H1 (cell line): ENCODE measurements around the gene RBM4B. TPM values are rescaled to one million over a fixed set of nuclear protein-coding genes. Genes with fewer than 3 reads are reported as not detected.
A peak's percentile ranks its signal among the peaks of the same experiment; 100 is the strongest.

Source experiments
- CTCF ChIA-PET: fragments of 300-600 bp; sonication (Branson Sonifier 250); formaldehyde crosslinking; loops from one replicate; lab custom pipeline; 2021; ENCODE audit not compliant: partially characterized antibody; lab: Charles Lee
- POLR2A ChIA-PET: fragments of 300-600 bp; sonication (Branson Sonifier 250); formaldehyde crosslinking; loops from one replicate; lab custom pipeline; 2021; ENCODE audit warnings: inconsistent platforms; ENCODE audit not compliant: partially characterized antibody; lab: Charles Lee
- DNase-seq, 2 experiments: peaks; one replicate each; pipeline versions ENCODE4 v3.0.0 to v3.0.0-alpha.2; 2010 to 2022; ENCODE audit warnings: low spot score in 2 of 2, low read depth in 1 of 2, mixed read lengths in 1 of 2
- FAIRE-seq: peaks from 2 replicates; lab custom pipeline; 2011; peaks lifted over from hg19 to GRCh38; lab: Jason Lieb, UNC
- H2AFZ ChIP-seq: 2 replicates; pipeline ENCODE4 v1.8.1; 2012; ENCODE audit warnings: low read length, inconsistent platforms
- H2AK5ac ChIP-seq: 2 replicates; pipeline ENCODE4 v1.6.1; 2013; ENCODE audit warnings: low read depth, low read length
- H2BK120ac ChIP-seq: replicated peaks from 2 replicates; pipeline ENCODE3; 2013; ENCODE audit warnings: low read depth, low read length, inconsistent platforms
- H2BK12ac ChIP-seq: 2 replicates; pipeline ENCODE4 v1.6.1; 2013; ENCODE audit warnings: low read depth, low read length
- H2BK15ac ChIP-seq: 2 replicates; pipeline ENCODE4 v1.6.1; 2013; ENCODE audit warnings: low read length
- H2BK20ac ChIP-seq: 2 replicates; pipeline ENCODE4 v1.6.1; 2013; ENCODE audit warnings: low read length
- H2BK5ac ChIP-seq: 2 replicates; pipeline ENCODE4 v1.6.1; 2013; ENCODE audit warnings: low read depth, low read length
- H3K14ac ChIP-seq: 2 replicates; pipeline ENCODE4 v1.6.1; 2013; ENCODE audit warnings: inconsistent platforms; ENCODE audit not compliant: insufficient read length
- H3K18ac ChIP-seq: 2 replicates; pipeline ENCODE4 v1.6.1; 2013; ENCODE audit warnings: low read length; ENCODE audit errors: extremely low read depth
- H3K23ac ChIP-seq: 2 replicates; pipeline ENCODE4 v1.6.1; 2013; ENCODE audit warnings: inconsistent platforms; ENCODE audit not compliant: insufficient read length
- H3K23me2 ChIP-seq: 2 replicates; pipeline ENCODE4 v1.6.1; 2013; ENCODE audit warnings: low read depth, low read length
- H3K27ac ChIP-seq: 2 replicates; pipeline ENCODE4 v1.6.1; 2011; ENCODE audit warnings: low read depth, low read length, inconsistent platforms
- H3K27me3 ChIP-seq, 4 experiments: replicated peaks in 1 of 4; 1 replicate in 1 of 4; 2 replicates in 3 of 4; pipeline versions ENCODE4 v1.6.1 to v1.8.1; 2011 to 2013; ENCODE audit warnings: low read length in 3 of 4, mild to moderate bottlenecking in 3 of 4, inconsistent platforms in 2 of 4, mixed read lengths in 2 of 4, moderate library complexity in 1 of 4; ENCODE audit not compliant: control insufficient read depth in 3 of 4, insufficient read depth in 3 of 4; ENCODE audit errors: extremely low read depth in 1 of 4
- H3K36me3 ChIP-seq, 4 experiments: 2 replicates each; pipeline versions ENCODE4 v1.6.1 to v1.8.1; 2011 to 2013; ENCODE audit warnings: mild to moderate bottlenecking in 4 of 4, low read length in 3 of 4, moderate library complexity in 2 of 4, control low read depth in 1 of 4, inconsistent platforms in 1 of 4; ENCODE audit not compliant: insufficient read depth in 4 of 4, control insufficient read depth in 2 of 4
- H3K4ac ChIP-seq: replicated peaks from 2 replicates; pipeline ENCODE3; 2013; ENCODE audit warnings: low read length, low read depth, mixed read lengths, inconsistent platforms; ENCODE audit not compliant: insufficient read length
- H3K4me1 ChIP-seq, 4 experiments: replicated peaks in 1 of 4; 1 replicate in 1 of 4; 2 replicates in 3 of 4; pipeline versions ENCODE4 v1.6.1 to v1.8.1; 2011 to 2013; ENCODE audit warnings: low read length in 3 of 4, inconsistent platforms in 2 of 4, mixed read lengths in 1 of 4; ENCODE audit not compliant: insufficient read depth in 4 of 4, control insufficient read depth in 3 of 4
- H3K4me2 ChIP-seq, 2 experiments: 2 replicates each; pipeline versions ENCODE4 v1.6.1 to v1.8.1; 2011 to 2013; ENCODE audit warnings: low read depth in 2 of 2, low read length in 2 of 2, control low read depth in 1 of 2, inconsistent platforms in 1 of 2, mild to moderate bottlenecking in 1 of 2; ENCODE audit not compliant: insufficient read depth in 1 of 2
- H3K4me3 ChIP-seq, 4 experiments: fragments of 200-600, 300-600 bp in 1 of 4; sonication (generic), shearing (Covaris generic), sonication (Bioruptor Twin) in 1 of 4; 2 replicates each; pipeline versions ENCODE4 v1.5.1 to v1.8.1; 2011 to 2016; ENCODE audit warnings: low read length in 4 of 4, low read depth in 3 of 4, control low read depth in 2 of 4, inconsistent platforms in 2 of 4, mild to moderate bottlenecking in 2 of 4, mixed read lengths in 1 of 4, moderate library complexity in 1 of 4; ENCODE audit not compliant: insufficient read depth in 2 of 4; ENCODE audit errors: extremely low read depth in 1 of 4
- H3K56ac ChIP-seq: replicated peaks from 2 replicates; pipeline ENCODE3; 2013; ENCODE audit warnings: low read depth, mild to moderate bottlenecking, mixed read lengths, low read length, inconsistent platforms; ENCODE audit not compliant: insufficient read length
- H3K79me1 ChIP-seq: 2 replicates; pipeline ENCODE4 v1.6.1; 2013; ENCODE audit warnings: low read depth, low read length, control low read depth
- H3K79me2 ChIP-seq, 2 experiments: 2 replicates each; pipeline versions ENCODE4 v1.6.1 to v1.8.1; 2012 to 2013; ENCODE audit warnings: low read length in 2 of 2, mild to moderate bottlenecking in 2 of 2, inconsistent platforms in 1 of 2; ENCODE audit not compliant: insufficient read depth in 2 of 2, control insufficient read depth in 1 of 2
- H3K9ac ChIP-seq, 4 experiments: replicated peaks in 1 of 4; 1 replicate in 1 of 4; 2 replicates in 3 of 4; pipeline versions ENCODE4 v1.6.1 to v1.8.1; 2011 to 2013; ENCODE audit warnings: low read depth in 3 of 4, low read length in 3 of 4, control low read depth in 2 of 4, mild to moderate bottlenecking in 2 of 4, moderate library complexity in 2 of 4, inconsistent platforms in 1 of 4; ENCODE audit errors: extremely low read depth in 1 of 4
- H3K9me3 ChIP-seq, 2 experiments: 2 replicates each; pipeline versions ENCODE4 v1.6.1 to v1.8.1; 2012 to 2013; ENCODE audit warnings: mild to moderate bottlenecking in 2 of 2, moderate library complexity in 2 of 2, control low read depth in 1 of 2, inconsistent platforms in 1 of 2, low read depth in 1 of 2, low read length in 1 of 2, mixed read lengths in 1 of 2; ENCODE audit not compliant: insufficient read depth in 2 of 2
- H4K20me1 ChIP-seq, 2 experiments: replicated peaks in 1 of 2; 2 replicates each; pipeline versions ENCODE3 to v1.8.1; 2011 to 2013; ENCODE audit warnings: inconsistent platforms in 2 of 2, low read length in 2 of 2, mild to moderate bottlenecking in 1 of 2; ENCODE audit not compliant: insufficient read depth in 2 of 2, control insufficient read depth in 1 of 2
- H4K5ac ChIP-seq: 2 replicates; pipeline ENCODE4 v1.6.1; 2013; ENCODE audit warnings: low read length, low read depth, mixed read lengths, inconsistent platforms; ENCODE audit not compliant: insufficient read length
- H4K8ac ChIP-seq: 2 replicates; pipeline ENCODE4 v1.8.0; 2013; ENCODE audit warnings: mild to moderate bottlenecking, moderate library complexity, low read length, inconsistent platforms; ENCODE audit not compliant: insufficient read depth; ENCODE audit errors: extremely low read depth
- H4K91ac ChIP-seq: replicated peaks from 2 replicates; pipeline ENCODE3; 2013; ENCODE audit warnings: low read length, mixed read lengths, inconsistent platforms; ENCODE audit not compliant: insufficient read length
- BACH1 ChIP-seq: IDR thresholded peaks from 2 replicates; pipeline ENCODE4 v1.6.1; 2012; ENCODE audit warnings: low read length, improper control_type of control experiment
- CHD2 ChIP-seq: IDR thresholded peaks from 2 replicates; pipeline ENCODE4 v1.6.1; 2012; ENCODE audit warnings: low read length, improper control_type of control experiment
- KDM4A ChIP-seq: IDR thresholded peaks from one replicate; pipeline ENCODE4 v1.7.1; 2012; ENCODE audit warnings: low read depth, mild to moderate bottlenecking, moderate library complexity, low read length, inconsistent platforms; ENCODE audit not compliant: severe bottlenecking
- NRF1 ChIP-seq: IDR thresholded peaks from 2 replicates; pipeline ENCODE4 v1.6.1; 2011; ENCODE audit warnings: mild to moderate bottlenecking, low read depth, low read length, improper control_type of control experiment
- RFX5 ChIP-seq: IDR thresholded peaks from 2 replicates; pipeline ENCODE4 v1.6.1; 2011; ENCODE audit warnings: low read depth, low read length, improper control_type of control experiment, borderline replicate concordance
- SAP30 ChIP-seq: fragments of 300-600 bp; sonication (generic); IDR thresholded peaks from 2 replicates; pipeline ENCODE4 v1.7.1; 2012; ENCODE audit warnings: low read length, moderate library complexity, mild to moderate bottlenecking, inconsistent platforms; ENCODE audit not compliant: insufficient read depth, insufficient replicate concordance
- WGBS, 2 experiments: shearing (Covaris generic) in 1 of 2; methylation state at CpG; one replicate each; pipeline versions ENCODE4 v1.1.6 to v1.1.7; 2013 to 2015; ENCODE audit warnings: low lambda C conversion rate in 2 of 2, mixed read lengths in 2 of 2, inconsistent platforms in 1 of 2, low coverage in 1 of 2, missing lambda C conversion rate in 1 of 2; ENCODE audit not compliant: insufficient replicate concordance in 2 of 2, insufficient coverage in 1 of 2, insufficient read length in 1 of 2; ENCODE audit errors: extremely low coverage in 1 of 2, missing lambda C conversion rate in 1 of 2; 5-methylcytosine and 5-hydroxymethylcytosine counted together
- long read RNA-seq, 2 experiments: library from RNA in 1 of 2; library from capped mRNA in 1 of 2; stranded (forward); transcript quantifications; one replicate each; pipeline ENCODE4 v2.0.0, GENCODE V29; 2021; ENCODE audit warnings: inconsistent platforms in 1 of 2
- polyA minus RNA-seq, 3 experiments: library from RNA; depleted of rRNA, polyadenylated mRNA; stranded (reverse); fragments of >200 nt; gene quantifications; 1 replicate in 2 of 3; 2 replicates in 1 of 3; pipeline ENCODE4 v1.2.3, GENCODE V29; 2011
- polyA plus RNA-seq, 7 experiments: library from polyadenylated mRNA; depleted of rRNA in 3 of 7; stranded (reverse) in 5 of 7; unstranded in 2 of 7; fragments of >200 nt in 5 of 7; fragments of 200-250 nt in 2 of 7; gene quantifications; 1 replicate in 5 of 7; 2 replicates in 1 of 7; 4 replicates in 1 of 7; pipeline versions ENCODE4 v1.2.1 to v1.2.3, GENCODE V29; 2011 to 2013; ENCODE audit warnings: missing spikeins in 2 of 7, mixed read lengths in 2 of 7
- total RNA-seq: library from RNA; stranded (reverse); fragmentation: NEBNext Ultra II Directional; extraction: Animal tissue kit (Norgen Biotek cat#: 25700); gene quantifications from 2 replicates; pipeline ENCODE4 v1.2.1, GENCODE V29; 2021

RBM4B gene
- total RNA-seq (27.5 and 30.6 TPM in 2 replicates), polyA plus RNA-seq (2011; rRNA removed) (19.2 and 30.5 TPM in 2 replicates), polyA minus RNA-seq (2011; rRNA and poly(A)+ RNA removed) (25.2 and 29.1 TPM in 2 replicates)
- 32.9 TPM for polyA plus RNA-seq (2011; cell fraction: cytosol; rRNA removed)
- polyA plus RNA-seq (2011; cell fraction: nucleus; rRNA removed) = 37.4 TPM
- polyA plus RNA-seq (2012, experiment 1 of 2) = 25.2 to 37.5 TPM (median 29.7 TPM) in 4 replicates
- polyA plus RNA-seq (2012, experiment 2 of 2) = 7.2 TPM
- 25.9 TPM for polyA plus RNA-seq (2013, experiment 1 of 2)
- polyA plus RNA-seq (2013, experiment 2 of 2) = 24.2 TPM
- polyA minus RNA-seq (2011; cell fraction: cytosol; rRNA and poly(A)+ RNA removed) = 11.6 TPM
- 24.8 TPM for polyA minus RNA-seq (2011; cell fraction: nucleus; rRNA and poly(A)+ RNA removed)
- long read RNA-seq, experiment 1, transcript RBM4B-206 (2 exons, 1,646 nt) = major isoform, 6 of 21 reads
- long read RNA-seq, experiment 1, partial matches to known transcripts = 3 of 21 reads
- long read RNA-seq, experiment 1, other reads (novel, unspliced or antisense) = 6 of 21 reads
- long read RNA-seq, experiment 2, transcript RBM4B-206 (2 exons, 1,646 nt) = major isoform, 15 of 39 reads
- long read RNA-seq, experiment 2, transcript RBM4B-201 (4 exons, 1,840 nt) = minor isoform, 6 of 39 reads
- long read RNA-seq, experiment 2, partial matches to known transcripts = 4 of 39 reads
- long read RNA-seq, experiment 2, other reads (novel, unspliced or antisense) = 11 of 39 reads

GRCh38 chr11:66677599-66678375, at the start of gene RBM4B:
RBM4B (minus strand) TSS chr11:66677887; CDS start chr11:66677079, 808 bp downstream.
- H2BK20ac ChIP-seq = no peak within 1 kb of the TSS
- POLR2A ChIA-PET = interaction anchor here (0.8 to 3.1 kb wide), 48 partner anchors 8 to 314 kb away, joined by 3 to 36 read pairs (median 5); partner anchors contain the start of genes ACTN3, BBS1, DPP3 and MRPL11
- no peak within 1 kb of the TSS for H3K14ac ChIP-seq
- peak within 1 kb of the TSS; percentile 69 to 86 (median 78) for H3K4me3 ChIP-seq
- WGBS, 2 experiments = 1% methylated on average over 45 of the region's 61 CpGs; no CpG with 5 or more reads in 1 of the 2 experiments
- H3K23me2 ChIP-seq = peaks cover 7% of the 10 kb centered on the region
- H3K18ac ChIP-seq = peak within 1 kb of the TSS; percentile 95
- peak within 1 kb of the TSS; percentile 90 for H2BK15ac ChIP-seq
- peak within 1 kb of the TSS; percentile 45 to 83 (median 81) for H3K9ac ChIP-seq
- peak; percentile 92 to 98 for DNase-seq
- peak within 1 kb of the TSS; percentile 98 for H3K4ac ChIP-seq
- H4K91ac ChIP-seq = peak within 1 kb of the TSS; percentile 95
- H2AFZ ChIP-seq = peak within 1 kb of the TSS; percentile 81; the same call in 1 of the 2 replicates
- no peak within 1 kb of the TSS for H3K23ac ChIP-seq
- peak within 1 kb of the TSS; percentile 98 for H2BK5ac ChIP-seq
- peaks cover 0 to 4% of the 10 kb centered on the region in 2 experiments for H4K20me1 ChIP-seq
- no peak for FAIRE-seq
- H2AK5ac ChIP-seq = peak within 1 kb of the TSS; percentile 8; the same call in 1 of the 2 replicates
- H3K79me2 ChIP-seq = peaks cover 0 to 39% of the 10 kb centered on the region in 2 experiments; a peak in 2 of 4 replicates
- H2BK120ac ChIP-seq = peak within 1 kb of the TSS; percentile 85
- 0 out of 4 replicates have a peak, but pooled peaks cover 0 to 5% of the 10 kb centered on the region in 2 experiments for H3K9me3 ChIP-seq
- H3K79me1 ChIP-seq = no peaks in the 10 kb centered on the region
- H3K56ac ChIP-seq = peak within 1 kb of the TSS; percentile 77
- H3K27me3 ChIP-seq = no peaks in the 10 kb centered on the region
- peak within 1 kb of the TSS; percentile 51 to 99 for H3K4me2 ChIP-seq
- peaks cover 3 to 15% (median 8%) of the 10 kb centered on the region in 4 experiments; a peak in 5 of 7 replicates for H3K4me1 ChIP-seq
- peak within 1 kb of the TSS; percentile 94 for H4K5ac ChIP-seq
- H3K36me3 ChIP-seq = peaks cover 0 to 10% (median 0%) of the 10 kb centered on the region in 4 experiments; a peak in 3 of 8 replicates
- peak within 1 kb of the TSS; percentile 81; the same call in 1 of the 2 replicates for H2BK12ac ChIP-seq
- peak within 1 kb of the TSS; percentile 88 for H3K27ac ChIP-seq
- CTCF ChIA-PET = interaction anchor here (0.6 to 3.7 kb wide), 52 partner anchors 11 to 378 kb away, joined by 3 to 18 read pairs (median 4); partner anchors contain the start of genes BBS1, CCDC87, CCS and MRPL11
- peak within 1 kb of the TSS; percentile 96; the same call in 1 of the 2 replicates for H4K8ac ChIP-seq
- peak; percentile 84 for TF ChIP-seq CHD2
- TF ChIP-seq KDM4A = peak; percentile 33
- TF ChIP-seq SAP30 = peak; percentile 44
- peak; percentile 40; the same call in 1 of the 2 replicates for TF ChIP-seq NRF1
- peak; percentile 97 for TF ChIP-seq BACH1
- TF ChIP-seq RFX5 = no peak
